Upper lobe of left lung (tissue), 4 donors: ENCODE measurements around the gene ANKRD10.

Experiments used
- EP300 ChIP-seq, 4 donors: sonication (generic); formaldehyde crosslinking; IDR thresholded peaks; one replicate each; pipeline ENCODE4 v1.5.1; 2017; ENCODE audit warnings: antibody characterized with exemption in 4 of 4, control low read depth in 2 of 4
- POLR2A ChIP-seq, 4 donors: fragments of 450-650 bp; IDR thresholded peaks; one replicate each; pipeline ENCODE4 v1.5.1; 2016 to 2017; ENCODE audit warnings: antibody characterized with exemption in 4 of 4, mild to moderate bottlenecking in 2 of 4
- POLR2AphosphoS5 ChIP-seq, 2 donors: sonication (generic); formaldehyde crosslinking; IDR thresholded peaks; one replicate each; pipeline ENCODE4 v1.5.1; 2017; ENCODE audit warnings: antibody characterized with exemption in 2 of 2
- TF ChIP-seq, protein P1 (sequence below), 6 experiments: fragments of 450-650 bp in 4 of 6; fragments of 200-600 bp in 2 of 6; sonication (generic) in 2 of 6; IDR thresholded peaks; one replicate each; pipeline ENCODE4 v1.5.1; 2016 to 2019; ENCODE audit warnings: antibody characterized with exemption in 6 of 6

DNA sequence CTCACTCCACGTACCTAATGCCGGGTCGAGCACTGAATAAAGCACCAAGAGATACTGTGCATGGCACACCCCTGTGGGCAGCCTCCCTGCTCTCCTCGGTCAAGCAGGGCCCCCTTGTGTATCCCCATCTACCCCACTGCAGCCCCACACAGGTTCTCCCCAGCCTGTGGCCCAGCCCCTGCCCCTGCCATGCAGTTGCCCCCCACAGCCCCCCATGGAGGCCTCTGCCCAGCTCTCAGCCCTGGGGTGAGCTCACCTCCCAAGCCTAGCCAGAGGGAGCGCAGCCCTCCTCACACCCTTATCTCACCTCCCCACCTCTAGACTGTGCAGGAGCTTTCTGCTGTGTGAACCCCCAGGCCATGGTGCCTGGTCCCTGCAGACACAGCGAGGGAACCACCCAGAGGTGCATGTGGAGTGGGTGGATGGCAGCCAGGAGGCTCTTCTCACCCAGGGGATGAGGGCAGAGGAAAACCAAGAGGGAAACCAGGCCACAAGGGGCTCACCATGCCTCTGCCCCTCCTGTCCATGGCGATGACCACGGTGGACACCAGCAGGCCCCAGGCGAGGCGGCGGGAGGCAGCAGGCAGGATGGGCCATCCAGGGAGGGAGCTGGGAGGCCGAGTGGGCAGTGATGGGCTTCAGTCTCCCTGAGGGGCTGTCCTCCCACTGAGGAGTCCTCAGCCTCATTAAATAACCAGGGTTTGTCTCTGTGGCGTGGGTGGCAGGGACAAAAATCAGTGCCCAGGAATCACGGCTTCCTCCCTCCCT, 83.2 kb downstream of the ANKRD10 start:
- TF ChIP-seq POLR2A (IDR thresholded peaks at IDR 0.05) = no peak
- TF ChIP-seq, protein P1, sequence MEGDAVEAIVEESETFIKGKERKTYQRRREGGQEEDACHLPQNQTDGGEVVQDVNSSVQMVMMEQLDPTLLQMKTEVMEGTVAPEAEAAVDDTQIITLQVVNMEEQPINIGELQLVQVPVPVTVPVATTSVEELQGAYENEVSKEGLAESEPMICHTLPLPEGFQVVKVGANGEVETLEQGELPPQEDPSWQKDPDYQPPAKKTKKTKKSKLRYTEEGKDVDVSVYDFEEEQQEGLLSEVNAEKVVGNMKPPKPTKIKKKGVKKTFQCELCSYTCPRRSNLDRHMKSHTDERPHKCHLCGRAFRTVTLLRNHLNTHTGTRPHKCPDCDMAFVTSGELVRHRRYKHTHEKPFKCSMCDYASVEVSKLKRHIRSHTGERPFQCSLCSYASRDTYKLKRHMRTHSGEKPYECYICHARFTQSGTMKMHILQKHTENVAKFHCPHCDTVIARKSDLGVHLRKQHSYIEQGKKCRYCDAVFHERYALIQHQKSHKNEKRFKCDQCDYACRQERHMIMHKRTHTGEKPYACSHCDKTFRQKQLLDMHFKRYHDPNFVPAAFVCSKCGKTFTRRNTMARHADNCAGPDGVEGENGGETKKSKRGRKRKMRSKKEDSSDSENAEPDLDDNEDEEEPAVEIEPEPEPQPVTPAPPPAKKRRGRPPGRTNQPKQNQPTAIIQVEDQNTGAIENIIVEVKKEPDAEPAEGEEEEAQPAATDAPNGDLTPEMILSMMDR (IDR thresholded peaks at IDR 0.05) = no peak
- TF ChIP-seq POLR2AphosphoS5 (IDR thresholded peaks at IDR 0.05) = no peak
- no peak for TF ChIP-seq EP300 (IDR thresholded peaks at IDR 0.05)
